HEK293 (cell line): ENCODE data around the gene FTH1.

Source experiments
- ZBTB21 ChIP-seq: fragments of 450-650 bp; formaldehyde crosslinking; IDR thresholded peaks from 2 replicates; pipeline ENCODE4 v1.5.1; 2017; ENCODE audit warnings: missing biosample characterization, missing genetic modification characterization
- ZEB2 ChIP-seq: fragments of 450-650 bp; formaldehyde crosslinking; IDR thresholded peaks from 2 replicates; pipeline ENCODE4 v1.5.1; 2016; ENCODE audit warnings: missing biosample characterization, missing genetic modification characterization
- ZNF239 ChIP-seq: fragments of 450-650 bp; formaldehyde crosslinking; IDR thresholded peaks from 2 replicates; pipeline ENCODE4 v1.5.1; 2016; ENCODE audit warnings: missing biosample characterization, missing genetic modification characterization
- TF ChIP-seq, protein P1 (sequence below): fragments of 450-650 bp; formaldehyde crosslinking; IDR thresholded peaks from 2 replicates; pipeline ENCODE4 v1.5.1; 2016; ENCODE audit warnings: missing biosample characterization, missing genetic modification characterization
- TF ChIP-seq, protein P2 (sequence below): fragments of 450-650 bp; formaldehyde crosslinking; IDR thresholded peaks from 2 replicates; pipeline ENCODE4 v1.5.1; 2016; ENCODE audit warnings: missing biosample characterization, missing genetic modification characterization

DNA sequence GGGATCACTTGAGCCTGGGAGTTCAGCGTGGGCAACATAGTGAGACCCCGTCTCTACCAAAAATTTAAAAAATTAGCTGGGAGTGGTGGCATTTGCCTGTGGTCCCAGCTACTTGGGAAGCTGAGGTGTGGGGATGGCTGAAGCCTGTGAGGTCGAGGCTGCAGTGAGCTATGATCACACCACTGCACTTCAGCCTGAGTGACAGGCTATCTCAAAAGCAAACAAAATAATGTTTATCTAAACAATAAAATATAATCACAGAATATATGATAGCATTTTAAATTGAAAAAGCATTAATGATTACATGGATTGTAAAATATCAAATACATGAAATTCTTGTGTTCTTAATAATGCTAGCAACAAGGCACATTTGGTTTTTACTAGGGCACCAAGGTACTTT lies 14.6 kb downstream of the FTH1 start:
- TF ChIP-seq, protein P1, sequence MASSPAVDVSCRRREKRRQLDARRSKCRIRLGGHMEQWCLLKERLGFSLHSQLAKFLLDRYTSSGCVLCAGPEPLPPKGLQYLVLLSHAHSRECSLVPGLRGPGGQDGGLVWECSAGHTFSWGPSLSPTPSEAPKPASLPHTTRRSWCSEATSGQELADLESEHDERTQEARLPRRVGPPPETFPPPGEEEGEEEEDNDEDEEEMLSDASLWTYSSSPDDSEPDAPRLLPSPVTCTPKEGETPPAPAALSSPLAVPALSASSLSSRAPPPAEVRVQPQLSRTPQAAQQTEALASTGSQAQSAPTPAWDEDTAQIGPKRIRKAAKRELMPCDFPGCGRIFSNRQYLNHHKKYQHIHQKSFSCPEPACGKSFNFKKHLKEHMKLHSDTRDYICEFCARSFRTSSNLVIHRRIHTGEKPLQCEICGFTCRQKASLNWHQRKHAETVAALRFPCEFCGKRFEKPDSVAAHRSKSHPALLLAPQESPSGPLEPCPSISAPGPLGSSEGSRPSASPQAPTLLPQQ (tag by site-specific recombination): no peak
- no peak for TF ChIP-seq ZEB2 (tag by site-specific recombination)
- TF ChIP-seq ZNF239: no peak
- TF ChIP-seq, protein P2, sequence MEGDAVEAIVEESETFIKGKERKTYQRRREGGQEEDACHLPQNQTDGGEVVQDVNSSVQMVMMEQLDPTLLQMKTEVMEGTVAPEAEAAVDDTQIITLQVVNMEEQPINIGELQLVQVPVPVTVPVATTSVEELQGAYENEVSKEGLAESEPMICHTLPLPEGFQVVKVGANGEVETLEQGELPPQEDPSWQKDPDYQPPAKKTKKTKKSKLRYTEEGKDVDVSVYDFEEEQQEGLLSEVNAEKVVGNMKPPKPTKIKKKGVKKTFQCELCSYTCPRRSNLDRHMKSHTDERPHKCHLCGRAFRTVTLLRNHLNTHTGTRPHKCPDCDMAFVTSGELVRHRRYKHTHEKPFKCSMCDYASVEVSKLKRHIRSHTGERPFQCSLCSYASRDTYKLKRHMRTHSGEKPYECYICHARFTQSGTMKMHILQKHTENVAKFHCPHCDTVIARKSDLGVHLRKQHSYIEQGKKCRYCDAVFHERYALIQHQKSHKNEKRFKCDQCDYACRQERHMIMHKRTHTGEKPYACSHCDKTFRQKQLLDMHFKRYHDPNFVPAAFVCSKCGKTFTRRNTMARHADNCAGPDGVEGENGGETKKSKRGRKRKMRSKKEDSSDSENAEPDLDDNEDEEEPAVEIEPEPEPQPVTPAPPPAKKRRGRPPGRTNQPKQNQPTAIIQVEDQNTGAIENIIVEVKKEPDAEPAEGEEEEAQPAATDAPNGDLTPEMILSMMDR (tag by site-specific recombination): no peak
- TF ChIP-seq ZBTB21 (tag by site-specific recombination): no peak
